Vagina (tissue), 2 donors: Measurements from ENCODE around the gene CFAP46. TPM values are rescaled to one million over a fixed set of nuclear protein-coding genes. Genes with fewer than 3 reads are reported as not detected.

Experiments
- DNase-seq, 2 donors: peaks; one replicate each; pipeline ENCODE4 v3.0.0-alpha.2; 2017; ENCODE audit errors: extremely low spot score in 2 of 2
- H3K27ac ChIP-seq: fragments of 200-600 bp; sonication (generic); one replicate; pipeline ENCODE4 v1.5.1; 2019
- H3K27me3 ChIP-seq: fragments of 200-600 bp; sonication (generic); one replicate; pipeline ENCODE4 v1.5.1; 2019
- H3K36me3 ChIP-seq, 2 donors: fragments of 200-600 bp; sonication (generic); one replicate each; pipeline ENCODE4 v1.5.1; 2017 to 2019
- H3K4me1 ChIP-seq: fragments of 200-600 bp; sonication (generic); one replicate; pipeline ENCODE4 v1.5.1; 2019
- H3K4me3 ChIP-seq, 2 donors: fragments of 200-600 bp; sonication (generic); 1 replicate in 1 of 2; 2 replicates in 1 of 2; pipeline ENCODE4 v1.5.1; 2016 to 2019
- H3K9me3 ChIP-seq: fragments of 200-600 bp; sonication (generic); one replicate; pipeline ENCODE4 v1.5.1; 2019
- CTCF ChIP-seq, 3 experiments: fragments of 450-650 bp in 2 of 3; fragments of 200-600 bp in 1 of 3; sonication (generic) in 1 of 3; IDR thresholded peaks; one replicate each; pipeline ENCODE4 v1.5.1; 2017 to 2019; ENCODE audit warnings: antibody characterized with exemption in 3 of 3, mild to moderate bottlenecking in 2 of 3, moderate library complexity in 2 of 3
- POLR2A ChIP-seq, 2 donors: fragments of 450-650 bp; IDR thresholded peaks; one replicate each; pipeline ENCODE4 v1.6.1; 2017; ENCODE audit warnings: antibody characterized with exemption in 2 of 2, mild to moderate bottlenecking in 2 of 2, moderate library complexity in 2 of 2
- POLR2AphosphoS5 ChIP-seq, 2 donors: sonication (generic); formaldehyde crosslinking; IDR thresholded peaks; one replicate each; pipeline ENCODE4 v1.9.0; 2017; ENCODE audit warnings: antibody characterized with exemption in 2 of 2, mild to moderate bottlenecking in 2 of 2, low read depth in 1 of 2; ENCODE audit not compliant: insufficient read depth in 1 of 2
- intact Hi-C: fragments of 100-400 bp; cut with DNase I; formaldehyde crosslinking; loops from one replicate; pipeline ENCODE4 v1.15.1; 2023
- total RNA-seq: library from RNA; depleted of rRNA; stranded (reverse); fragments of >200 nt; gene quantifications from one replicate; pipeline ENCODE4 v1.2.3, GENCODE V29; 2016

CFAP46 gene
- total RNA-seq, 1 donor from 2014 or later = not detected

- intact Hi-C loops = no loop called here
- no peak for DNase-seq
- Histone ChIP-seq H3K9me3 (no peaks in the 10 kb centered on the region), H3K4me1 (peaks cover 14% of the 10 kb centered on the region), H3K27me3 (no peaks in the 10 kb centered on the region), H3K36me3 (no peaks in the 10 kb centered on the region), H3K4me3 (no peak overlapping the region), H3K27ac (no peak overlapping the region)
- TF ChIP-seq CTCF (IDR thresholded peaks at IDR 0.05) = no peak
- TF ChIP-seq POLR2A (IDR thresholded peaks at IDR 0.05) = no peak
- TF ChIP-seq POLR2AphosphoS5 (IDR thresholded peaks at IDR 0.05; ENCODE audit: insufficient read depth in 1 of 2, low read depth in 1 of 2) = no peak
These were observed 2.1 kb upstream of the CFAP46 start for GRCh38 chr10:132944510-132944909.

GRCh38 chr10:132943791-132944404 lies 1.5 kb upstream of the CFAP46 start:
- H3K27me3 ChIP-seq = no peaks in the 10 kb centered on the region
- H3K36me3 ChIP-seq = no peaks in the 10 kb centered on the region
- intact Hi-C loops = no loop called here
- H3K4me3 ChIP-seq = no peak overlapping the region
- H3K4me1 ChIP-seq = peaks cover 14% of the 10 kb centered on the region
- H3K27ac ChIP-seq = no peak overlapping the region
- DNase-seq = no peak
- H3K9me3 ChIP-seq = no peaks in the 10 kb centered on the region
- TF ChIP-seq POLR2A (IDR thresholded peaks at IDR 0.05) (no peak), POLR2AphosphoS5 (IDR thresholded peaks at IDR 0.05; ENCODE audit: insufficient read depth in 1 of 2, low read depth in 1 of 2) (no peak), CTCF (IDR thresholded peaks at IDR 0.05) (no peak)

- H3K9me3 ChIP-seq = no peaks in the 10 kb centered on the region
- peaks cover 14% of the 10 kb centered on the region for H3K4me1 ChIP-seq
- peak overlapping the region in 1 of 2 donors; percentile 35 for H3K4me3 ChIP-seq
- H3K27ac ChIP-seq = no peak overlapping the region
- intact Hi-C loops = no loop called here
- no peaks in the 10 kb centered on the region for H3K27me3 ChIP-seq
- DNase-seq = no peak
- no peak for TF ChIP-seq POLR2AphosphoS5 (IDR thresholded peaks at IDR 0.05; ENCODE audit: insufficient read depth in 1 of 2, low read depth in 1 of 2)
- TF ChIP-seq CTCF (IDR thresholded peaks at IDR 0.05) = no peak
- TF ChIP-seq POLR2A (IDR thresholded peaks at IDR 0.05) = no peak
- no peaks in the 10 kb centered on the region for H3K36me3 ChIP-seq
These were observed 854 bp upstream of the CFAP46 start for GRCh38 chr10:132943058-132943790.

- Histone ChIP-seq H3K9me3 (no peaks in the 10 kb centered on the region), H3K4me1 (peaks cover 14% of the 10 kb centered on the region), H3K4me3 (no peak overlapping the region), H3K27ac (no peak overlapping the region), H3K27me3 (no peaks in the 10 kb centered on the region), H3K36me3 (no peaks in the 10 kb centered on the region)
- TF ChIP-seq CTCF (IDR thresholded peaks at IDR 0.05) = no peak
- TF ChIP-seq POLR2AphosphoS5 (IDR thresholded peaks at IDR 0.05; ENCODE audit: insufficient read depth in 1 of 2, low read depth in 1 of 2) = no peak
- TF ChIP-seq POLR2A (IDR thresholded peaks at IDR 0.05) = no peak
- no peak for DNase-seq
- intact Hi-C loops = no loop called here
These were observed 724 bp downstream of the CFAP46 start for GRCh38 chr10:132941640-132942051.
